Stimulated activated naive B cell treated with anti-CD40 and anti-IgM and Interleukin-4, amounts not matched to agents 10 μg/mL and 1 μg/mL and 100 μg/mL, for 72 hours (primary cell): Measurements from ENCODE around the gene PXK.
"Not testable (repeated sequence)": the region's sequence is repeated elsewhere in the genome, so short reads cannot be mapped to it uniquely, and the experiment has no call there.

Source experiments
- ATAC-seq, 2 donors: fragments of 150-1000 bp; cut with Tn5 transposase; replicated peaks; 2 replicates each; pipeline ENCODE4 v1.10.0; 2021; ENCODE audit warnings: moderate library complexity in 1 of 2
- DNase-seq: peaks from one replicate; pipeline ENCODE4 v3.0.0; 2021
- H3K27ac Mint-ChIP-seq: one replicate; pipeline ENCODE4 v1.8.0; 2022; ENCODE audit warnings: mild to moderate bottlenecking, mixed read lengths
- H3K27me3 Mint-ChIP-seq, 2 donors: one replicate each; pipeline ENCODE4 v1.8.0; 2022; ENCODE audit warnings: mixed read lengths in 2 of 2
- H3K36me3 Mint-ChIP-seq, 2 donors: one replicate each; pipeline ENCODE4 v1.8.0; 2022; ENCODE audit warnings: mixed read lengths in 2 of 2, mild to moderate bottlenecking in 1 of 2
- H3K4me1 Mint-ChIP-seq, 2 donors: one replicate each; pipeline ENCODE4 v1.8.0; 2022; ENCODE audit warnings: mixed read lengths in 2 of 2, mild to moderate bottlenecking in 1 of 2
- H3K4me3 Mint-ChIP-seq, 2 donors: one replicate each; pipeline ENCODE4 v1.8.0; 2022; ENCODE audit warnings: mild to moderate bottlenecking in 2 of 2, mixed read lengths in 2 of 2, moderate library complexity in 1 of 2
- H3K9me3 Mint-ChIP-seq, 2 donors: one replicate each; pipeline ENCODE4 v1.8.0; 2022; ENCODE audit warnings: mixed read lengths in 2 of 2, mild to moderate bottlenecking in 1 of 2

Gene PXK

DNA sequence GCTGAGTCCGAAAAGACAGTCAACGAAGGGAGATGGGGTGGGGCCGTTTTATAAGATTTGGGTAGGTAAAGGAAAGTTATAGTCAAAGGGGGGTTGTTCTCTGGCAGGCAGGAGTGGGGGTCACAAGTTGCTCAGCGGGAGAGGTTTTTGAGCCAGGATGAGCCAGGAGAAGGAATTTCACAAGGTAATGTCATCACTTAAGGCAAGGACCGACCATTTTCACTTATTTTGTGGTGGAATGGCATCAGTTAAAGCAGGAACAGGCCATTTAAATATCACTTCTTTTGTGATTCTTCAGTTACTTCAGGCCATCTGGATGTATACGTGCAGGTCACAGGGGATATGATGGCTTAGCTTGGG is 108.3 kb downstream of the PXK start:
- not testable (repeated sequence) for H3K4me3 Mint-ChIP-seq, H3K27ac Mint-ChIP-seq, H3K9me3 Mint-ChIP-seq, H3K27me3 Mint-ChIP-seq, DNase-seq, H3K4me1 Mint-ChIP-seq, ATAC-seq, H3K36me3 Mint-ChIP-seq

DNA sequence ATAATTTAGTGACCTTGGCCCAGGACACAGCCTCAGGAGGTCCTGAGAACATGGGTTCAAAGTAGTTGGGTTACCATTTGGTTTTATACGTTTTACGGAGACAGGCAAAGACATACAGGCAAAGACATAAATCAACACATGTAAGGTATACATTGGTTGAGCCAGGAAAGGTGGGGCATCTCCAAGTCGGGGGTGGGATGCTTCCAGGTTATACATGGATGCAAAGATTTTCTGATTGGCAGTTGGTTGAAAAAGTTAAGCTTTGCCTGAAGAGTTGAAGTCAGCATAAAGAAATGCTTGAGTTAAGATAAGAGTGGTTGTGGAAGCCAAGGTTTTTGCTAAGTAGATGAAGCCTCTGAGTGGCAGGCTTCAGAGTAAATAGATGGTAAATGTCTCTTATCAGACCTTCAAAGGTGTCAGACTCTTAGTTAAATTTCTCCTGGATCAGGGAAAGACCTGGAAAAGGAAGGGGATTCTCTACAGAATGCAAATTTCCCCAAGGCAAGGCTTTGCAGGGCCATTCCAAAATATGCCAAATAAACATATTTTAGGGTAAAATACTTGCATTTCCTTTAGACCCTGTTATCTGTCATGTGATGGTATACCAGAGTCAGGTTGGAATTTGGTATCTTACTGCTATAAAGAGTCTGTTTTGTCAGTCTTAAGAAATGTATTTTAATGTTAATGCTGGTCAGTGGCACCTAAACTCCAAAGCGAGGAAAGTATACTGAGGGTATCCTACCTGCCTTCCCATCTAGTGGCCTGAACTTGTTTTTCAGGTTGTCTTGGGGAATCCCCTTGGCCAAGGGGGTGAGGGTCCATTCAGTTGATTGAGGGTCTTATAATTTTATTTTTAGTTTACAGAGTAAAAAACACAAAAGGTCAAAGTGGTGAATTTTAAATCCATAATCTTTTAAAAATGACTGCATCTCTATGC is 109.1 kb downstream of the PXK start:
- no peak for ATAC-seq
- Mint-ChIP-seq H3K9me3 (no peaks in the 10 kb centered on the region), H3K4me1 (no peaks in the 10 kb centered on the region), H3K36me3 (no peaks in the 10 kb centered on the region), H3K4me3 (no peak overlapping the region), H3K27ac (no peak overlapping the region), H3K27me3 (no peaks in the 10 kb centered on the region)
- no peak for DNase-seq

DNA sequence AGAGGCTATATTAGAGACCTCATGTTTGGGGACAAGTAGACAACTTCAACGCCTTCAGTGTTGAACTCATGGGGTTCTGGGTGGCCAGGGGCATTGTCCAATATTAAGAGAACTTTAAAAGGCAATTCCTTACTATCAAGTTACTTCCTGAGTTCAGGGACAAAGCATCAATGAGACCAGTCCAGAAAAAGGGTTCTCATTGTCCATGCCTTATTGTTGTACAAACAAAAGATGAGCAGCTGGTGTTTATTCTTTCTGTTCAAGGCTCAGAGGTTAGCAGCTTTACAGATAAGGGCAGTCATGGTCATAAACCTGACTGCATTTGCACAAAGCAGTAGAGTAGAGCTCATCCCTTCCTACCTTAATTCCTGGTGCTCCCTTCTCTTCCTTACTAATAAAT is 119.5 kb downstream of the PXK start:
- peaks cover 11 to 13% of the 10 kb centered on the region in 2 donors for H3K36me3 Mint-ChIP-seq
- no peaks in the 10 kb centered on the region for H3K4me1 Mint-ChIP-seq
- DNase-seq (no peak), ATAC-seq (no peak)
- H3K4me3 Mint-ChIP-seq: no peak overlapping the region
- H3K27me3 Mint-ChIP-seq: no peaks in the 10 kb centered on the region
- H3K27ac Mint-ChIP-seq: no peak overlapping the region
- peaks cover 9 to 14% of the 10 kb centered on the region in 2 donors for H3K9me3 Mint-ChIP-seq

DNA sequence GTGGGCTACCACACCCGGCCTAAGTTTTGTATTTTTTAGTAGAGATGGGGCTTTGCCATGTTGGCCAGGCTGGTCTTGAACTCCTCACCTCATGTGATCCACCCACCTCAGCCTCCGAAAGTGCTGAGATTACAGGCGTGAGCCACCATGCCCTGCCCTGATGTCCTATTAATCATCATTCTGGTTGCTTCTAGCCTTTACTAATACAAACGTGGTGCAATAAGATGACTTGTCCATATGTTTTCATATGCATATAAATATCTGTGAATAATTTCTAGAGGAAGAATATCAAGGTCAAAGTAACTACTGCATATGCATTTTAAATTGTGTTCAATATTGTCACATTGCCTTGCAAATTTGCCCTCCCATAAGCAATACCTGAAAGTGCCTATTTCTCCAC is 126.5 kb downstream of the PXK start:
- no peak overlapping the region for H3K4me3 Mint-ChIP-seq
- peaks cover 5 to 8% of the 10 kb centered on the region in 2 donors for H3K9me3 Mint-ChIP-seq

DNA sequence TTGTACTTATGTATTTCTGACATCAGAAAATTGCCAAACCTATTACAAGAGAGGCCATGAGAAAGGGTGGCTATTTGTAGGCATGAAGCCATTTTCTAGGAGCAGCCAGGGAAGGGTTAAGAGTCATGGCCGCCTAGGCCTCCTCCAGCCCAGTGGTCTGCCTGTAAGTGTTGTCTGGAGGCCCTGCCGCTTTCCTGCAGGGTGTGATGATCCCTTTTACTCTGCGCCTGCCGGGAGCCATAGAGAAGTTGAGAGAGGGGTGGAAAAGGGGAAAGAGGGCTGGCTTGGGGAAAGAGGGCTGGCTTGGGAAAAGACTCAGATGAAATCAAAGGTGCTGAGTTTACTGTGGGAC is 130.1 kb downstream of the PXK start:
- H3K36me3 Mint-ChIP-seq: no peaks in the 10 kb centered on the region
- no peak overlapping the region for H3K27ac Mint-ChIP-seq
- H3K9me3 Mint-ChIP-seq: no peaks in the 10 kb centered on the region
- H3K4me1 Mint-ChIP-seq: peaks cover 7 to 9% of the 10 kb centered on the region in 2 donors
- H3K27me3 Mint-ChIP-seq: no peaks in the 10 kb centered on the region
- DNase-seq (no peak), ATAC-seq (no peak)
- H3K4me3 Mint-ChIP-seq: no peak overlapping the region

More for the DNA sequence above, 126.5 kb downstream of the PXK start:
- Mint-ChIP-seq H3K27me3 (no peaks in the 10 kb centered on the region), H3K27ac (no peak overlapping the region), H3K4me1 (peaks cover 7 to 9% of the 10 kb centered on the region in 2 donors), H3K36me3 (peaks cover 10 to 11% of the 10 kb centered on the region in 2 donors)
- ATAC-seq: no peak
- no peak for DNase-seq

DNA sequence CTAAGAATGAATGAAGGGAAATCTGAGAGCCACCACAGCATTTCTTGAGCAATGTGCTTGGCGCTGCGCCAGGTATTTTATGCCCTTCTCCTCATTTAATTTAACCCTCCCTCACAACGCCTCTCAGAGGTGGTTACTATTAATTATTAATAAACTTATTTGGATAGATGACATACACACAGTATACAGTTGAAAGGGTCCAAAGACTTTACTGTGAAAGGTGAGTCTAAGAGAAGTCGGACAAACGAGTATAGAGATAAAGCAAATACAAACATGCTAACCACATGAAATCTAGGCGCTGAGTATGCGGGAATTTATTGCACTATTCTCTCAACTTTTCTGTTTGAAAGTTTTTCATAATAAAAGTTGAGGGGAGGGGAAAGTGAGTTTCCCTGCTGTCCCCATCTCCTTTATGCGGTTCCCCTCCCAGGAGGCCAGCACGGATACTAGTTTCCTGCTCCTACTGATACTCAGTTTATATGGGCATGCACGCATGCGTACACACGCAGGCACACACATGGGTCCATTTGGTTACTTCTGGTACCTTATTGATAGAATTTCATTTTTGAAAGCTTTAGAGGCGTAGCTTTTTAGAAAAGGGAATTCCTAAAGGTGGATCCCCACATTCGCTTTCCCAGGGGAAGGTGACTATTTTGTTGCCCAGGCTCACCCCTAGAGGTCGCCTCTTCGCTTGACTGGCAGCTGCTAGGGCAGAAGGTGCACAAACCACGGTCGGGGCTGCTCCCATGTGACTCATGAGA is 130.7 kb downstream of the PXK start:
- Mint-ChIP-seq H3K27me3 (no peaks in the 10 kb centered on the region), H3K27ac (peak overlapping the region; percentile 37), H3K36me3 (no peaks in the 10 kb centered on the region), H3K4me3 (peak overlapping the region; percentile 49 to 73), H3K4me1 (peaks cover 7 to 9% of the 10 kb centered on the region in 2 donors), H3K9me3 (no peaks in the 10 kb centered on the region)
- DNase-seq (peak; percentile 61), ATAC-seq (peak; percentile 96)

DNA sequence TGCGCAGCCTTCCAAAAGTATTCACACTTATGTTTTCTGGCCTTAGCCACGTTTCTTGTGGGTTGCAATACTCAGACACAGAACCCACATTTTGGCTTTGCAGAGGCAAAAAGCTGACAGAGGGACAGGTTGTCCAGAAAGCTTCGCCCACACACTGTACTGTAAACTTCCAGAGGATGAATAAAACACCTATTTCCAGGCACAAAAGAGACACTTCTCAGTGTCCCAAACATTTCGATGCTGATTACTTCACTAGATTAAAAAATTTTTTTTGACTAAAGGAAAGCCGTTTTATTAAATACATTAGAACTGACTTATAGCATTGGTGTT is 131.2 kb downstream of the PXK start:
- peak overlapping the region; percentile 37 for H3K27ac Mint-ChIP-seq
- H3K27me3 Mint-ChIP-seq: no peaks in the 10 kb centered on the region
- no peaks in the 10 kb centered on the region for H3K36me3 Mint-ChIP-seq
- no peak for ATAC-seq
- no peaks in the 10 kb centered on the region for H3K9me3 Mint-ChIP-seq
- DNase-seq: no peak
- H3K4me3 Mint-ChIP-seq: peak overlapping the region in 1 of 2 donors; percentile 73
- H3K4me1 Mint-ChIP-seq: peaks cover 7 to 9% of the 10 kb centered on the region in 2 donors

DNA sequence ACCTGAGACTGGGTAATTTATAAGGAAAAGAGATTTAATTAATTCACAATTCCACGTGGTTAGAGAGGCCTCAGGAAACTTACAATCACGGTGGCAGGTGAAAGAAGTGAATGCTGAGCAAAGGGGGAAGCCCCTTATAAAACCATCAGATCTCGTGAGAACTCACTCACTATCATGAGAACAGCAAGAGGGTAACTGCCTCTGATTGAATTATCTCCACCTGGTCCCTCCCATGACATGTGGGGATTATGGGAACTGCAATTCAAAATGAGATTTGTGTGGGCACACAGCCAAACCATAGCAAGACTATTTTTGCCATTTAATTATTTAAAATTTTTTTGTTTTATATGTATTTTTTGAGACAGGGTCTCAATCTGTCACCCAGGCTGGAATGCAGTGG is 132.2 kb downstream of the PXK start:
- Mint-ChIP-seq H3K9me3 (no peaks in the 10 kb centered on the region), H3K27ac (no peak overlapping the region), H3K4me3 (no peak overlapping the region), H3K27me3 (no peaks in the 10 kb centered on the region), H3K36me3 (no peaks in the 10 kb centered on the region), H3K4me1 (peaks cover 7 to 9% of the 10 kb centered on the region in 2 donors)
- DNase-seq (peak; percentile 9), ATAC-seq (peak; percentile 32 to 50)

DNA sequence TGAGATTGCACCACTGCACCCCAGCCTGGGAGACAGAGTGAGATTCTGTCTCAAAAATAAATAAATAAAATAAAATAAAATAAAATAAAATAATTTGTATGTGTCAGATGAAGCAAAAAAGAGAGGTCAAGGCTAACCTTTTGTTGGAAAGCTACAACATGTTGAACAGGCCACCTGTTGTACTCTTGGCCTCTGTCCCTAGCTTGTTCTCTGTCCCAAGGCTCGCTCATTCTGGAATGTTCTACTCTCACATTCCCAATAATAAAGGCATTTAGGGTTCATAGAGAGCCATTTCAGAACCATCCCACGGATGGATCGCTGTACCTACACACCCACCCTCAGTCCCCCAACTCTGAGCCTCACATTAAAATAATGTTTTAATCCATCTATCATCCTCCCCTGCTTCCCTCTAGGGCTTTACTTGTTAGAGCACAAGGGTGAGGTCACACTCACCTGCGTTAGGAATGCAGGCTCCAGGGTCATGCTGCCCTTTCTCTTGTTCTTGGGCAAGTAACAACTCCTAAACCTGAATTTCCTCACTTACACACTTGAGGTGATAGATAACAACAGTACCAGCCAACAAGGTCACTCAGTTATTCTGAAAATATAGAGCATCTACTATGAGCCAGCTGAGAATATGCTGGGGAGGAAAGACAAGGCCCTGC is 134.3 kb downstream of the PXK start:
- Mint-ChIP-seq H3K27ac (no peak overlapping the region), H3K4me1 (peaks cover 19 to 26% of the 10 kb centered on the region in 2 donors)

DNA sequence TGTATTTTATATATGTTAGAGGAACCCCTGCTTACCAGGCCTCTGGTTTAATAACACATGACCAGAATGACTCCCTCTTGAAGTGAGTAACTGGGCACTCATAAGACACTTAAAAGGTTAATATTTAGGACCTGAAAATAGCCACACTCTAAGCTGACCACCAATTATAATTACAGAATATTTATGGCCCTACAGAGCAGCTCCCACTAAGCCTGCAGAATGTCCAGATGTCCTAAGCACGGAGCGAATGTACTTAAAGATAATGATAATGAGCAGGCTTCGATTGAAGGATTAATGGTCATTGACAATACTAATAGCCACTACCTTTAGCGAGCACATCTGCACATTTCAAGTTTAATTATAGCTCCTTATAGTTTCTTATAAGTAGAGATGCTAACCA is 136.4 kb downstream of the PXK start:
- no peaks in the 10 kb centered on the region for H3K36me3 Mint-ChIP-seq
- DNase-seq (no peak), ATAC-seq (no peak)
- no peaks in the 10 kb centered on the region for H3K27me3 Mint-ChIP-seq
- H3K4me1 Mint-ChIP-seq: peaks cover 13 to 31% of the 10 kb centered on the region in 2 donors
- no peak overlapping the region for H3K27ac Mint-ChIP-seq
- H3K4me3 Mint-ChIP-seq: no peak overlapping the region
- H3K9me3 Mint-ChIP-seq: no peaks in the 10 kb centered on the region

More for the DNA sequence above, 134.3 kb downstream of the PXK start:
- H3K4me3 Mint-ChIP-seq: no peak overlapping the region
- ATAC-seq: no peak
- DNase-seq: no peak
- no peaks in the 10 kb centered on the region for H3K27me3 Mint-ChIP-seq
- H3K9me3 Mint-ChIP-seq: no peaks in the 10 kb centered on the region
- no peaks in the 10 kb centered on the region for H3K36me3 Mint-ChIP-seq

DNA sequence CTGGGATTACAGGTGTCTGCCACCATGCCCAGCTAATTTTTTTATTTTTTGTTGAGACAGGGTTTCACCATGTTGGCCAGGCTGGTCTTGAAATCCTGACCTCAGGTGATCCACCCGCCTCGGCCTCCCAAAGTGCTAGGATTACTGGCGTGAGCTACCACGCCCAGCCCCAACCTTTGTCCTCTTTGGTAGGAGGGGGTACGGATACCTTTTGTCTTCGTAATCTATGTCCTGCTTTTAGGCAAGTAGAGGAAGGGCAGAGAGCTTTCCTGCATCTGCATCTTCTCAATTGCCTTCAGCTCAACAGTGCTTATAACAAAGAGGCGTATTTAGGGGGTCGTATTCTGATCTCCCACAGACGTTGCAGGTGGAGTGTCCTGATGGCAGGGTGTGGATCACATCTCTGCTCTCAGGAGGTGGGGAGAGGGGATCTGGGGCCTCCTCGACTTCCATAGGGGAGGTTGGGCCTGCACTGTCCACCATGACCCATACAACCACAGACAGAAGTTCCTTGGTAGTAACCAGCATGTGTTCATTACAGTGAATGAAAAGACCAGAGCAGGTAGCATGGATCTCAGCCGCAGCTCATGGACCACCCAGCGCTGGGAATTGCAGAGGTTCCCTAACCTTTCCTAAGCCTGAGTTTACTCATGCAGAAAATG is 137.8 kb downstream of the PXK start:
- Mint-ChIP-seq H3K4me1 (peaks cover 27 to 45% of the 10 kb centered on the region in 2 donors), H3K27ac (no peak overlapping the region), H3K27me3 (no peaks in the 10 kb centered on the region), H3K9me3 (no peaks in the 10 kb centered on the region), H3K36me3 (no peaks in the 10 kb centered on the region), H3K4me3 (no peak overlapping the region)
- ATAC-seq: no peak
- DNase-seq: no peak

DNA sequence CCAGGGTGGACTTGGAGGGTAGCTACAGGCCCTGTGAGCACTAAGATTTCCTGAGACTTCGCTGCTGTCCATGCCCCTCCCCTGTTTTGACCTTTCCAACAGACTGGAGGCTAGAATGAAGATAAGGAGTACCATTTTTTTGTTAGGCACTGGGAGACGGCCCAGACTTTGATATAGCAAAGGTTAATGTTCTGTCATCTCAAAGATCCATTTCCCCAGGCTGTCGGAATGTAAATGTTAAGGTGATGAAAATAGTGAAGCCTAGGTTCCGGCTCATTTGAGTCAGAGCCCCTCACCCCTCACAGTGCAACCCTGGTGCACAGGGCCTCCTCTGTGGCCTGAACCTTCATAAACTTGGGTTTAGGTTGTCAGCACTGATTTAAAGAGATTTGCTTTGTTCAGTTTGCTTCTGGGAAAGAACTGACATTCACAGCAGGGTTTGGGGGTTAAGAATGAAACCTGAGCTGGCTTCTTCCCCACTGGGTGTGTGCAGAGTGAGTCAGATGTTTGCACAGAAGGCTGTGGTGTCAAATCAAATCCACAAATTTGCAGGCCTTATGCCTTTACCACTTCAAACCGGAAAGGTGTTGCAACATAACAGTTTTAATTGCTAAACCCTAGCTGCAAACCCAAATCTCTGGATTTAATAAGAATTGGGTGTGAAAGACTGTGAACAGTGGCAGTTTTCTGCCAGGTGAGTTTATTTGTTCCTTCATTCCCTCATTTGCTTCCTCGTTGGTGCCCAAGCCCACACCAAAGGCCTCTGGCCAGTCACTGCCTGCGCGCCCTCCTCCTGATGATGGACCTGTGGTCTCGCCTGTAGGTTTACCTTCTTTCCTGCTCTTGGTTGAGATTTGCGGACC is 138.6 kb downstream of the PXK start:
- peak; percentile 81 to 85 for ATAC-seq
- DNase-seq: no peak
- H3K27me3 Mint-ChIP-seq: no peaks in the 10 kb centered on the region
- no peaks in the 10 kb centered on the region for H3K9me3 Mint-ChIP-seq
- no peak overlapping the region for H3K4me3 Mint-ChIP-seq
- H3K36me3 Mint-ChIP-seq: no peaks in the 10 kb centered on the region
- H3K27ac Mint-ChIP-seq: no peak overlapping the region
- H3K4me1 Mint-ChIP-seq: peaks cover 27 to 46% of the 10 kb centered on the region in 2 donors

DNA sequence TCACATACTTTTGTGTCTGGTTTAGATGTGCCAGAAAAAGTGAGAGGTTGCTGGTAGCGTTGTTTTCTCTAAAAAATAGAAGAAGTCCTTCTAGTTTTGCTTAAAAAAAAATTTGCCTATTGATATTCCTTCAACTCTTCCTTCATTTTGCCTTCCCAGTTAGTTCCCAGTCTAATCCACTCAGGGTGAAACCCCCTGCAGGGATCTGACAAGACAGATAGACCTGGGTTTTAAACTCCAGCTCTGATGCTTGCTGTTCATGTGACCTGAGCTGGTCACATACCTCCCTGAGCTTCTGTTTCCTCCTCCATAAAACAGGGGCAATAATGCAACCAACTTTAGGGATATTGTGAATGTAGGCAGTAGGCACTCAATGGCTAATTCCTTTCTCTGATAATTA is 140.6 kb downstream of the PXK start:
- Mint-ChIP-seq H3K36me3 (no peaks in the 10 kb centered on the region), H3K4me3 (no peak overlapping the region), H3K27ac (no peak overlapping the region), H3K4me1 (peaks cover 27 to 46% of the 10 kb centered on the region in 2 donors), H3K27me3 (no peaks in the 10 kb centered on the region), H3K9me3 (peaks cover 0 to 2% of the 10 kb centered on the region in 2 donors)
- DNase-seq: no peak
- no peak for ATAC-seq
